Naive thymus-derived CD4-positive, alpha-beta T cell (primary cell): ENCODE data around the gene HMGA1. TPM values are rescaled to one million over a fixed set of nuclear protein-coding genes. Genes with fewer than 3 reads are reported as not detected.

Experiments used
- ATAC-seq: fragments of 150-1000 bp; cut with Tn5 transposase; 2 replicates; pipeline ENCODE4 v1.10.0; 2021; ENCODE audit warnings: mild to moderate bottlenecking, moderate library complexity
- CTCF ChIA-PET: fragments of 350-600 bp; sonication (Branson Sonifier 250); formaldehyde crosslinking; loops from one replicate; lab custom pipeline; 2021; ENCODE audit warnings: antibody characterized with exemption; lab: Charles Lee
- POLR2A ChIA-PET: fragments of 350-600 bp; sonication (Branson Sonifier 250); formaldehyde crosslinking; loops from one replicate; lab custom pipeline; 2021; ENCODE audit warnings: antibody characterized with exemption, inconsistent platforms; lab: Charles Lee
- DNase-seq, 9 donors: peaks; one replicate each; pipeline versions ENCODE4 v3.0.0 to v3.0.0-alpha.2; 2020 to 2022; ENCODE audit warnings: mixed read lengths in 1 of 9
- H3K27ac ChIP-seq: one replicate; pipeline ENCODE4 v1.7.0; 2013; ENCODE audit warnings: mild to moderate bottlenecking, low read depth, low read length, moderate library complexity
- H3K27me3 ChIP-seq, 2 donors: one replicate each; pipeline ENCODE4 v1.7.0; 2013; ENCODE audit warnings: low read length in 2 of 2, mild to moderate bottlenecking in 2 of 2, moderate library complexity in 2 of 2; ENCODE audit not compliant: control insufficient read depth in 2 of 2, insufficient read depth in 2 of 2
- H3K36me3 ChIP-seq, 3 experiments: 1 replicate in 2 of 3; 2 replicates in 1 of 3; pipeline ENCODE4 v1.7.0; 2013; ENCODE audit warnings: low read length in 3 of 3, mild to moderate bottlenecking in 3 of 3, moderate library complexity in 1 of 3; ENCODE audit not compliant: insufficient read depth in 3 of 3, control insufficient read depth in 2 of 3
- H3K4me1 ChIP-seq, 2 donors: one replicate each; pipeline ENCODE4 v1.7.0; 2013; ENCODE audit warnings: low read length in 2 of 2, mild to moderate bottlenecking in 2 of 2, moderate library complexity in 1 of 2; ENCODE audit not compliant: control insufficient read depth in 2 of 2, insufficient read depth in 2 of 2
- H3K4me3 ChIP-seq: 2 replicates; pipeline ENCODE4 v1.7.0; 2013; ENCODE audit warnings: mild to moderate bottlenecking, low read length
- H3K9me3 ChIP-seq, 3 experiments: 1 replicate in 2 of 3; 2 replicates in 1 of 3; pipeline ENCODE4 v1.7.0; 2013; ENCODE audit warnings: low read length in 3 of 3; ENCODE audit not compliant: control insufficient read depth in 2 of 3
- H3K27ac Mint-ChIP-seq, 9 donors: one replicate each; pipeline ENCODE4 v1.8.0; 2020 to 2022; ENCODE audit warnings: mixed read lengths in 9 of 9, mild to moderate bottlenecking in 8 of 9, moderate library complexity in 5 of 9, inconsistent platforms in 2 of 9
- H3K27me3 Mint-ChIP-seq, 5 donors: one replicate each; pipeline ENCODE4 v1.8.0; 2021 to 2022; ENCODE audit warnings: mixed read lengths in 5 of 5, mild to moderate bottlenecking in 1 of 5
- H3K36me3 Mint-ChIP-seq, 5 donors: one replicate each; pipeline ENCODE4 v1.8.0; 2020 to 2022; ENCODE audit warnings: mixed read lengths in 5 of 5, mild to moderate bottlenecking in 3 of 5, inconsistent platforms in 1 of 5
- H3K4me1 Mint-ChIP-seq, 7 donors: one replicate each; pipeline ENCODE4 v1.8.0; 2020 to 2022; ENCODE audit warnings: mixed read lengths in 7 of 7, mild to moderate bottlenecking in 3 of 7, inconsistent platforms in 1 of 7
- H3K4me3 Mint-ChIP-seq, 10 donors: one replicate each; pipeline ENCODE4 v1.8.0; 2020 to 2022; ENCODE audit warnings: mild to moderate bottlenecking in 10 of 10, mixed read lengths in 10 of 10, moderate library complexity in 6 of 10, inconsistent platforms in 2 of 10
- H3K9me3 Mint-ChIP-seq, 11 donors: one replicate each; pipeline ENCODE4 v1.8.0; 2020 to 2022; ENCODE audit warnings: mixed read lengths in 11 of 11, mild to moderate bottlenecking in 4 of 11, inconsistent platforms in 1 of 11, moderate library complexity in 1 of 11
- intact Hi-C, 2 donors: fragments of 100-400 bp; cut with micrococcal nuclease; formaldehyde crosslinking; loops; one replicate each; pipeline ENCODE4 v1.15.1; 2023
- polyA plus RNA-seq, 2 donors: library from polyadenylated mRNA; unstranded; fragments of 300-500 nt; fragmentation: Illumina TruSeq; gene quantifications; one replicate each; pipeline ENCODE4 v1.2.3, GENCODE V29; 2021
- total RNA-seq, 6 experiments: library from RNA in 5 of 6; stranded (reverse) in 5 of 6; gene quantifications; 1 replicate in 5 of 6; 2 replicates in 1 of 6; pipeline ENCODE4 v1.2.3 and lab custom pipeline; 2021 to 2026

HMGA1 gene
- total and polyA plus RNA-seq, 7 experiments from 2014 or later: 35.7 to 180 (median 94.5) TPM

GRCh38 chr6:34232901-34233300, 3.8 kb upstream of the HMGA1 start:
- POLR2A ChIA-PET: interaction anchor here (0.6 to 3.0 kb wide), 3 partner anchors 9 to 174 kb away, joined by 3 to 17 read pairs (median 6); partner anchors contain the start of gene SMIM29
- Mint-ChIP-seq H3K9me3 (no peaks in the 10 kb centered on the region), H3K4me3 (peak overlapping the region in 1 of 10 donors; percentile 3), H3K27ac (peak overlapping the region in 2 of 9 donors; percentile 76 to 78), H3K36me3 (no peaks in the 10 kb centered on the region), H3K4me1 (peaks cover 6 to 16% (median 11%) of the 10 kb centered on the region in 7 donors), H3K27me3 (no peaks in the 10 kb centered on the region)
- Histone ChIP-seq H3K36me3 (peaks cover 0 to 3% (median 0%) of the 10 kb centered on the region in 3 experiments), H3K4me3 (no peak overlapping the region), H3K27me3 (no peaks in the 10 kb centered on the region), H3K9me3 (no peaks in the 10 kb centered on the region), H3K27ac (no peak overlapping the region), H3K4me1 (peaks cover 0 to 4% of the 10 kb centered on the region in 2 donors)
- CTCF ChIA-PET: no interaction called here
- ATAC-seq: no peak
- intact Hi-C loops: loop anchor here (10.0 kb wide), 2 partner anchors 608 to 918 kb away; partner anchors contain the start of genes ITPR3 (in 1 of the 2), TAPBP (in 1 of the 2) and ZBTB22 (in 1 of the 2)
- no peak for DNase-seq

GRCh38 chr6:34233867-34234266, 2.8 kb upstream of the HMGA1 start:
- Histone ChIP-seq H3K27ac (peak overlapping the region; percentile 99), H3K36me3 (peaks cover 0 to 3% (median 0%) of the 10 kb centered on the region in 3 experiments), H3K4me1 (peaks cover 7 to 13% of the 10 kb centered on the region in 2 donors), H3K27me3 (no peaks in the 10 kb centered on the region), H3K4me3 (no peak overlapping the region), H3K9me3 (no peaks in the 10 kb centered on the region)
- DNase-seq (no peak), ATAC-seq (no peak)
- ChIA-PET CTCF (interaction anchor here (1.0 kb wide), 1 partner anchor 10 kb away, joined by 3 read pairs; no protein-coding TSS in a partner anchor), POLR2A (interaction anchor here (1.1 to 3.0 kb wide), 3 partner anchors 8 to 16 kb away, joined by 4 to 17 read pairs (median 6); partner anchors contain the start of gene SMIM29)
- Mint-ChIP-seq H3K4me3 (peak overlapping the region; percentile 3 to 80 (median 52)), H3K27ac (peak overlapping the region; percentile 64 to 90 (median 84)), H3K9me3 (no peaks in the 10 kb centered on the region), H3K36me3 (peaks cover 0 to 3% (median 0%) of the 10 kb centered on the region in 5 donors), H3K4me1 (peaks cover 10 to 23% (median 19%) of the 10 kb centered on the region in 7 donors), H3K27me3 (no peaks in the 10 kb centered on the region)
- intact Hi-C loops: loop anchor here (10.0 kb wide), 2 partner anchors 609 to 919 kb away; partner anchors contain the start of genes ITPR3 (in 1 of the 2), TAPBP (in 1 of the 2) and ZBTB22 (in 1 of the 2)

- peak overlapping the region; percentile 99 for H3K27ac ChIP-seq
- no peaks in the 10 kb centered on the region for H3K27me3 ChIP-seq
- peaks cover 0 to 3% (median 0%) of the 10 kb centered on the region in 5 donors for H3K36me3 Mint-ChIP-seq
- ChIA-PET CTCF (no interaction called here), POLR2A (interaction anchor here (1.3 to 3.0 kb wide), 2 partner anchors 9 to 11 kb away, joined by 4 to 17 read pairs; no protein-coding TSS in a partner anchor)
- H3K4me1 Mint-ChIP-seq: peaks cover 16 to 27% (median 24%) of the 10 kb centered on the region in 7 donors
- DNase-seq (peak in 1 of 9 donors; percentile 16), ATAC-seq (no peak)
- no peak overlapping the region for H3K4me3 ChIP-seq
- intact Hi-C loops: loop anchor here (1.0 to 10.0 kb wide), 10 partner anchors 38 to 1392 kb away; partner anchors contain the start of genes ANKS1A (in 2 of the 2), TAF11 (in 2 of the 2), ILRUN (in 1 of the 2) and ITPR3 (in 1 of the 2)
- no peaks in the 10 kb centered on the region for H3K27me3 Mint-ChIP-seq
- H3K9me3 Mint-ChIP-seq: no peaks in the 10 kb centered on the region
- H3K4me3 Mint-ChIP-seq: peak overlapping the region; percentile 26 to 85 (median 65)
- H3K4me1 ChIP-seq: peaks cover 12 to 15% of the 10 kb centered on the region in 2 donors
- peaks cover 0 to 7% (median 0%) of the 10 kb centered on the region in 3 experiments for H3K36me3 ChIP-seq
- H3K9me3 ChIP-seq: no peaks in the 10 kb centered on the region
- peak overlapping the region; percentile 64 to 90 (median 84) for H3K27ac Mint-ChIP-seq
These were observed 1.9 kb upstream of the HMGA1 start for GRCh38 chr6:34234667-34235306.

GRCh38 chr6:34235307-34236130, 1.2 kb upstream of the HMGA1 start:
- Mint-ChIP-seq H3K9me3 (no peaks in the 10 kb centered on the region), H3K27me3 (no peaks in the 10 kb centered on the region), H3K27ac (peak overlapping the region; percentile 89 to 99 (median 98)), H3K4me3 (peak overlapping the region; percentile 88 to 96 (median 94)), H3K36me3 (peaks cover 0 to 3% (median 0%) of the 10 kb centered on the region in 5 donors), H3K4me1 (peaks cover 16 to 35% (median 29%) of the 10 kb centered on the region in 7 donors)
- DNase-seq: peak in 6 of 9 donors; percentile 22 to 73 (median 62)
- Histone ChIP-seq H3K36me3 (peaks cover 0 to 14% (median 0%) of the 10 kb centered on the region in 3 experiments), H3K27me3 (no peaks in the 10 kb centered on the region), H3K27ac (peak overlapping the region; percentile 99), H3K9me3 (no peaks in the 10 kb centered on the region), H3K4me3 (peak overlapping the region; percentile 66), H3K4me1 (peaks cover 13 to 15% of the 10 kb centered on the region in 2 donors)
- ChIA-PET POLR2A (interaction anchor here (1.2 to 2.2 kb wide), 11 partner anchors 9 to 657 kb away, joined by 3 to 45 read pairs (median 12); partner anchors contain the start of genes NUDT3 and SMIM29), CTCF (interaction anchor here (1.1 to 1.3 kb wide), 2 partner anchors 9 to 40 kb away, joined by 3 to 4 read pairs; no protein-coding TSS in a partner anchor)
- ATAC-seq: peak; percentile 55
- intact Hi-C loops: loop anchor here (1.0 to 10.0 kb wide), 18 partner anchors 11 to 1393 kb away; partner anchors contain the start of genes ANKS1A (in 2 of the 2), SMIM29 (in 2 of the 2), TAF11 (in 2 of the 2) and BLTP3A (in 1 of the 2)

GRCh38 chr6:34236131-34236442, 586 bp upstream of the HMGA1 start:
- Mint-ChIP-seq H3K4me1 (peaks cover 16 to 40% (median 31%) of the 10 kb centered on the region in 7 donors), H3K9me3 (no peaks in the 10 kb centered on the region), H3K36me3 (peaks cover 0 to 5% (median 0%) of the 10 kb centered on the region in 5 donors), H3K4me3 (peak overlapping the region; percentile 88 to 96 (median 94)), H3K27me3 (no peaks in the 10 kb centered on the region), H3K27ac (peak overlapping the region; percentile 89 to 99 (median 98))
- Histone ChIP-seq H3K36me3 (peaks cover 0 to 20% (median 0%) of the 10 kb centered on the region in 3 experiments), H3K27ac (peak overlapping the region; percentile 99), H3K4me3 (peak overlapping the region; percentile 66), H3K4me1 (peaks cover 13 to 15% of the 10 kb centered on the region in 2 donors), H3K27me3 (no peaks in the 10 kb centered on the region), H3K9me3 (no peaks in the 10 kb centered on the region)
- ATAC-seq (peak; percentile 49), DNase-seq (peak in 6 of 9 donors; percentile 74 to 83 (median 80))
- ChIA-PET POLR2A (interaction anchor here (0.9 to 2.2 kb wide), 16 partner anchors 10 to 1264 kb away, joined by 3 to 45 read pairs (median 6); partner anchors contain the start of genes ANKS1A, NUDT3 and SMIM29), CTCF (interaction anchor here (1.0 to 1.6 kb wide), 5 partner anchors 9 to 179 kb away, joined by 3 to 7 read pairs (median 5); partner anchors contain the start of gene SMIM29)
- intact Hi-C loops: loop anchor here (1.0 to 10.0 kb wide), 18 partner anchors 12 to 1394 kb away; partner anchors contain the start of genes ANKS1A (in 2 of the 2), SMIM29 (in 2 of the 2), TAF11 (in 2 of the 2) and BLTP3A (in 1 of the 2)
